Natural killer cell treated with Interleukin-12 subunit alpha and Interleukin-12 subunit beta and Interleukin-15 and Interleukin-18, amount 100 ng/mL, for 72 hours (primary cell): ENCODE measurements around the gene CELF4. TPM values are rescaled to one million over a fixed set of nuclear protein-coding genes. Genes with fewer than 3 reads are reported as not detected.

Experiments used
- ATAC-seq, 2 donors: fragments of 150-1000 bp; cut with Tn5 transposase in 1 of 2; sonication (Bioruptor Pico), chemical (Tn5 transposase) in 1 of 2; 2 replicates each; pipeline ENCODE4 v1.10.0; 2021
- DNase-seq: peaks from one replicate; pipeline ENCODE4 v3.0.0; 2022; ENCODE audit warnings: low spot score
- H3K27ac Mint-ChIP-seq, 2 donors: 1 replicate in 1 of 2; 2 replicates in 1 of 2; pipeline ENCODE4 v1.8.0; 2022; ENCODE audit warnings: mixed read lengths in 2 of 2, mild to moderate bottlenecking in 1 of 2, moderate library complexity in 1 of 2
- H3K27me3 Mint-ChIP-seq, 2 donors: 1 replicate in 1 of 2; 2 replicates in 1 of 2; pipeline ENCODE4 v1.8.0; 2022; ENCODE audit warnings: mixed read lengths in 2 of 2
- H3K36me3 Mint-ChIP-seq: one replicate; pipeline ENCODE4 v1.8.0; 2022; ENCODE audit warnings: mixed read lengths
- H3K4me1 Mint-ChIP-seq, 2 donors: 1 replicate in 1 of 2; 2 replicates in 1 of 2; pipeline ENCODE4 v1.8.0; 2022; ENCODE audit warnings: low read depth in 2 of 2, mixed read lengths in 2 of 2, mild to moderate bottlenecking in 1 of 2
- H3K4me3 Mint-ChIP-seq: one replicate; pipeline ENCODE4 v1.8.0; 2022; ENCODE audit warnings: mixed read lengths
- H3K9me3 Mint-ChIP-seq: 2 replicates; pipeline ENCODE4 v1.8.0; 2022; ENCODE audit warnings: mixed read lengths
- total RNA-seq, 2 donors: library from RNA; stranded (reverse); gene quantifications; one replicate each; pipeline ENCODE4 v1.2.3, GENCODE V29; 2022

Gene CELF4
- total RNA-seq, 2 donors from 2014 or later, result not detected

- ATAC-seq (no peak), DNase-seq (no peak)
- Mint-ChIP-seq H3K27ac (no peak overlapping the region), H3K4me1 (peaks cover 0 to 5% of the 10 kb centered on the region in 2 donors), H3K9me3 (no peaks in the 10 kb centered on the region), H3K4me3 (no peak overlapping the region), H3K36me3 (no peaks in the 10 kb centered on the region), H3K27me3 (peaks cover 45% of the 10 kb centered on the region in 2 donors)
Measured at GRCh38 chr18:37252854-37253393, 312.7 kb downstream of the CELF4 start.

- DNase-seq, result no peak
- Mint-ChIP-seq H3K4me3 (no peak overlapping the region), H3K36me3 (no peaks in the 10 kb centered on the region), H3K9me3 (no peaks in the 10 kb centered on the region), H3K4me1 (peaks cover 0 to 5% of the 10 kb centered on the region in 2 donors), H3K27me3 (peaks cover 44 to 45% of the 10 kb centered on the region in 2 donors), H3K27ac (no peak overlapping the region)
- no peak for ATAC-seq
Measured at GRCh38 chr18:37252342-37252741, 313.3 kb downstream of the CELF4 start.

GRCh38 chr18:37251679-37252078 is 313.9 kb downstream of the CELF4 start:
- Mint-ChIP-seq H3K9me3 (peaks cover 2% of the 10 kb centered on the region), H3K4me3 (no peak overlapping the region), H3K36me3 (no peaks in the 10 kb centered on the region), H3K27ac (no peak overlapping the region), H3K4me1 (peaks cover 0 to 5% of the 10 kb centered on the region in 2 donors), H3K27me3 (peaks cover 44 to 49% of the 10 kb centered on the region in 2 donors)
- DNase-seq (no peak), ATAC-seq (no peak)

GRCh38 chr18:37249895-37250618 is 315.5 kb downstream of the CELF4 start:
- no peak overlapping the region for H3K4me3 Mint-ChIP-seq

GRCh38 chr18:37249171-37249886 is 316.3 kb downstream of the CELF4 start:
- no peak for DNase-seq
- H3K27me3 Mint-ChIP-seq, result peaks cover 37 to 45% of the 10 kb centered on the region in 2 donors
- peaks cover 6% of the 10 kb centered on the region for H3K9me3 Mint-ChIP-seq
- H3K4me3 Mint-ChIP-seq, result no peak overlapping the region
- ATAC-seq, result no peak
- H3K36me3 Mint-ChIP-seq, result no peaks in the 10 kb centered on the region
- H3K4me1 Mint-ChIP-seq, result peaks cover 0 to 2% of the 10 kb centered on the region in 2 donors
- H3K27ac Mint-ChIP-seq, result no peak overlapping the region

More at GRCh38 chr18:37249895-37250618, 315.5 kb downstream of the CELF4 start:
- peaks cover 4% of the 10 kb centered on the region for H3K9me3 Mint-ChIP-seq
- H3K27ac Mint-ChIP-seq, result no peak overlapping the region
- ATAC-seq (no peak), DNase-seq (no peak)
- H3K36me3 Mint-ChIP-seq, result no peaks in the 10 kb centered on the region
- H3K27me3 Mint-ChIP-seq, result peaks cover 39 to 44% of the 10 kb centered on the region in 2 donors
- H3K4me1 Mint-ChIP-seq, result peaks cover 0 to 5% of the 10 kb centered on the region in 2 donors

GRCh38 chr18:37248281-37248680 is 317.3 kb downstream of the CELF4 start:
- no peak for DNase-seq
- Mint-ChIP-seq H3K36me3 (no peaks in the 10 kb centered on the region), H3K4me3 (no peak overlapping the region), H3K27ac (no peak overlapping the region), H3K9me3 (peaks cover 6% of the 10 kb centered on the region), H3K4me1 (peaks cover 2 to 4% of the 10 kb centered on the region in 2 donors), H3K27me3 (peaks cover 42 to 55% of the 10 kb centered on the region in 2 donors)
- ATAC-seq, result no peak

GRCh38 chr18:37247497-37248161 is 318.0 kb downstream of the CELF4 start:
- no peak overlapping the region for H3K27ac Mint-ChIP-seq
- peaks cover 4% of the 10 kb centered on the region for H3K36me3 Mint-ChIP-seq
- peaks cover 40 to 58% of the 10 kb centered on the region in 2 donors for H3K27me3 Mint-ChIP-seq

GRCh38 chr18:37246779-37247340 is 318.7 kb downstream of the CELF4 start:
- ATAC-seq (no peak), DNase-seq (no peak)
- Mint-ChIP-seq H3K27ac (no peak overlapping the region), H3K36me3 (peaks cover 5% of the 10 kb centered on the region), H3K4me3 (no peak overlapping the region), H3K9me3 (peaks cover 6% of the 10 kb centered on the region), H3K4me1 (peaks cover 0 to 4% of the 10 kb centered on the region in 2 donors), H3K27me3 (peaks cover 37 to 53% of the 10 kb centered on the region in 2 donors)

More at GRCh38 chr18:37247497-37248161, 318.0 kb downstream of the CELF4 start:
- ATAC-seq (peak in 1 of 2 donors; percentile 43), DNase-seq (no peak)
- Mint-ChIP-seq H3K9me3 (peaks cover 6% of the 10 kb centered on the region), H3K4me3 (no peak overlapping the region), H3K4me1 (peaks cover 1 to 4% of the 10 kb centered on the region in 2 donors)

GRCh38 chr18:37244618-37245017 is 321.0 kb downstream of the CELF4 start:
- Mint-ChIP-seq H3K36me3 (peaks cover 5% of the 10 kb centered on the region), H3K4me1 (peaks cover 0 to 4% of the 10 kb centered on the region in 2 donors), H3K4me3 (no peak overlapping the region), H3K27me3 (peaks cover 27 to 53% of the 10 kb centered on the region in 2 donors), H3K9me3 (peaks cover 6% of the 10 kb centered on the region), H3K27ac (no peak overlapping the region)
- ATAC-seq (no peak), DNase-seq (no peak)

- no peak overlapping the region for H3K27ac Mint-ChIP-seq
- DNase-seq (no peak), ATAC-seq (no peak)
- no peak overlapping the region for H3K4me3 Mint-ChIP-seq
- H3K36me3 Mint-ChIP-seq, result peaks cover 5% of the 10 kb centered on the region
- H3K27me3 Mint-ChIP-seq, result peaks cover 23 to 46% of the 10 kb centered on the region in 2 donors
- H3K4me1 Mint-ChIP-seq, result peaks cover 0 to 4% of the 10 kb centered on the region in 2 donors
- peaks cover 6% of the 10 kb centered on the region for H3K9me3 Mint-ChIP-seq
Measured at GRCh38 chr18:37243741-37244140, 321.9 kb downstream of the CELF4 start.

GRCh38 chr18:37242826-37243560 is 322.6 kb downstream of the CELF4 start:
- no peak for ATAC-seq

GRCh38 chr18:37242091-37242490 is 323.5 kb downstream of the CELF4 start:
- peaks cover 6% of the 10 kb centered on the region for H3K9me3 Mint-ChIP-seq
- H3K4me1 Mint-ChIP-seq, result peaks cover 0 to 4% of the 10 kb centered on the region in 2 donors
- H3K27me3 Mint-ChIP-seq, result peaks cover 21 to 46% of the 10 kb centered on the region in 2 donors
- DNase-seq (no peak), ATAC-seq (peak in 1 of 2 donors; percentile 38)
- no peak overlapping the region for H3K27ac Mint-ChIP-seq
- peaks cover 5% of the 10 kb centered on the region for H3K36me3 Mint-ChIP-seq
- no peak overlapping the region for H3K4me3 Mint-ChIP-seq

More at GRCh38 chr18:37242826-37243560, 322.6 kb downstream of the CELF4 start:
- Mint-ChIP-seq H3K4me3 (no peak overlapping the region), H3K36me3 (peaks cover 5% of the 10 kb centered on the region), H3K27ac (no peak overlapping the region), H3K4me1 (peaks cover 0 to 4% of the 10 kb centered on the region in 2 donors), H3K27me3 (peaks cover 21 to 46% of the 10 kb centered on the region in 2 donors), H3K9me3 (peaks cover 6% of the 10 kb centered on the region)
- DNase-seq, result no peak
